ENCODE data around the gene PINK1.

PINK1 gene

GRCh38 chr1:20700636-20701215 lies 67.5 kb downstream of the PINK1 start:
- H3K27me3 ChIP-seq (ENCODE audit: control insufficient read depth, insufficient read depth, low read length, poor library complexity, severe bottlenecking), result no peaks in the 10 kb centered on the region
- no peaks in the 10 kb centered on the region for H3K4me1 ChIP-seq (ENCODE audit: control insufficient read depth, insufficient read depth, low read length)
- H3K9me3 ChIP-seq (ENCODE audit: control insufficient read depth, low read length), result no peaks in the 10 kb centered on the region
- H3K36me3 ChIP-seq (ENCODE audit: control insufficient read depth, insufficient read depth, low read length), result no peaks in the 10 kb centered on the region
- no peak overlapping the region for H3K4me3 ChIP-seq (ENCODE audit: insufficient read depth, low read depth, low read length)
- H3K27ac ChIP-seq (ENCODE audit: insufficient read depth, low read depth, low read length, poor library complexity, severe bottlenecking), result no peak overlapping the region
- 89 to 93% methylated on average over 17 of the region's 17 CpGs for whole genome bisulfite sequencing, 2 experiments

Data from ectodermal cell (in vitro differentiated cells).